Astrocyte (in vitro differentiated cells and primary cell): Measurements from ENCODE around the gene PTK7. TPM values are rescaled to one million over a fixed set of nuclear protein-coding genes. Genes with fewer than 3 reads are reported as not detected.
A peak's percentile ranks its signal among the peaks of the same experiment; 100 is the strongest.
"Not testable (repeated sequence)": the region's sequence is repeated elsewhere in the genome, so short reads cannot be mapped to it uniquely, and the experiment has no call there.

ENCODE experiments used
- DNase-seq: peaks from one replicate; pipeline ENCODE4 v3.0.0-alpha.2; 2010; ENCODE audit warnings: low read depth
- FAIRE-seq: peaks from 2 replicates; lab custom pipeline; 2011; peaks lifted over from hg19 to GRCh38; lab: Jason Lieb, UNC
- H2AFZ ChIP-seq: 2 replicates; pipeline ENCODE4 v1.6.0; 2012; ENCODE audit warnings: low read depth, low read length, inconsistent platforms
- H3K27ac ChIP-seq: 2 replicates; pipeline ENCODE4 v1.5.1; 2011; ENCODE audit warnings: low read depth, low read length, inconsistent platforms
- H3K27me3 ChIP-seq: 2 replicates; pipeline ENCODE4 v1.6.0; 2011; ENCODE audit warnings: low read length, inconsistent platforms; ENCODE audit not compliant: insufficient read depth
- H3K36me3 ChIP-seq: 2 replicates; pipeline ENCODE4 v1.5.1; 2011; ENCODE audit warnings: low read length, inconsistent platforms; ENCODE audit not compliant: insufficient read depth
- H3K4me1 ChIP-seq: 2 replicates; pipeline ENCODE4 v1.5.1; 2011; ENCODE audit warnings: low read length, inconsistent platforms; ENCODE audit not compliant: insufficient read depth
- H3K4me2 ChIP-seq: 2 replicates; pipeline ENCODE4 v1.6.0; 2012; ENCODE audit warnings: low read length, inconsistent platforms
- H3K4me3 ChIP-seq: 2 replicates; pipeline ENCODE4 v1.5.1; 2011; ENCODE audit warnings: low read depth, mild to moderate bottlenecking, low read length, inconsistent platforms; ENCODE audit not compliant: insufficient read depth
- H3K79me2 ChIP-seq: 2 replicates; pipeline ENCODE4 v1.6.0; 2012; ENCODE audit warnings: mild to moderate bottlenecking, low read length, inconsistent platforms; ENCODE audit not compliant: insufficient read depth
- H3K9ac ChIP-seq: 2 replicates; pipeline ENCODE4 v1.6.0; 2012; ENCODE audit warnings: mild to moderate bottlenecking, low read length, inconsistent platforms
- H3K9me3 ChIP-seq: 2 replicates; pipeline ENCODE4 v1.5.1; 2012; ENCODE audit warnings: low read depth, mild to moderate bottlenecking, low read length, inconsistent platforms; ENCODE audit not compliant: insufficient read depth
- H4K20me1 ChIP-seq: 2 replicates; pipeline ENCODE4 v1.6.0; 2012; ENCODE audit warnings: low read length, inconsistent platforms; ENCODE audit not compliant: insufficient read depth
- H3K27ac Mint-ChIP-seq: one replicate; pipeline ENCODE4 v1.8.0; 2021; ENCODE audit warnings: mild to moderate bottlenecking, mixed read lengths; ENCODE audit not compliant: unreplicated experiment
- H3K27me3 Mint-ChIP-seq: one replicate; pipeline ENCODE4 v1.8.0; 2021; ENCODE audit warnings: low read depth, mixed read lengths; ENCODE audit not compliant: unreplicated experiment
- H3K36me3 Mint-ChIP-seq: one replicate; pipeline ENCODE4 v1.8.0; 2021; ENCODE audit warnings: low read depth, mixed read lengths; ENCODE audit not compliant: unreplicated experiment
- H3K4me1 Mint-ChIP-seq: one replicate; pipeline ENCODE4 v1.8.0; 2021; ENCODE audit warnings: low read depth, mixed read lengths; ENCODE audit not compliant: unreplicated experiment
- H3K4me3 Mint-ChIP-seq: one replicate; pipeline ENCODE4 v1.8.0; 2021; ENCODE audit warnings: mild to moderate bottlenecking, moderate library complexity, mixed read lengths; ENCODE audit not compliant: unreplicated experiment
- H3K9me3 Mint-ChIP-seq: one replicate; pipeline ENCODE4 v1.8.0; 2021; ENCODE audit warnings: mild to moderate bottlenecking, mixed read lengths; ENCODE audit not compliant: unreplicated experiment
- EZH2 ChIP-seq: IDR thresholded peaks from 2 replicates; pipeline ENCODE4 v1.6.1; 2012; ENCODE audit warnings: mild to moderate bottlenecking, low read length, inconsistent platforms; ENCODE audit not compliant: insufficient read depth
- total RNA-seq: library from RNA; stranded (reverse); gene quantifications from 2 replicates; pipeline ENCODE4 v1.2.1, GENCODE V29; 2021
- TF ChIP-seq, protein P1 (sequence below): IDR thresholded peaks from 2 replicates; pipeline ENCODE4 v1.5.1; 2011; ENCODE audit warnings: low read depth, mild to moderate bottlenecking, inconsistent platforms, low read length, moderate library complexity; ENCODE audit not compliant: insufficient read depth

The PTK7 gene
- total RNA-seq, 1 donor from 2014 or later = 506 TPM

DNA sequence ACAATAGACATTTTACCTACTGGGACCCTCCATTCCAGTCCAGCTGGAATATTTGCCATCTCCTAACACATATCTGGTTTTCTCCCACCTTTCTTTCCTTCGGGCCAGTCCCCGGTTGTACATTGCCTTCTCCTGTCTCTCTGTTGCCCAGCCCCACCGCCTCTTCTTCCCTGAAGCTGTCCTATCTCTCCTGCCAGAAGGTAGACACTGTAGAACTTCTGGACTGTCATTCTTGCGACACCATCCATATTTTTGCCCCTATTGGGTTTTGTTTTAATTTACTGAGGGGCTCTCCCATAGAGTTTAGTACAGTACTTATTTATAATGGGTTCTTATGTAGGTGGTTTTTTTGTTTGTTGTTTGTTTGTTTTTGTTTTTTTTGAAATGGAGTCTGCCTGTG, 4.9 kb downstream of the PTK7 start:
- Mint-ChIP-seq H3K9me3 (no peaks in the 10 kb centered on the region), H3K27me3 (no peaks in the 10 kb centered on the region), H3K27ac (peak overlapping the region; percentile 28), H3K4me3 (no peak overlapping the region), H3K36me3 (peaks cover 10% of the 10 kb centered on the region), H3K4me1 (peaks cover 38% of the 10 kb centered on the region)
- no peaks in the 10 kb centered on the region for H3K27me3 ChIP-seq
- no peaks in the 10 kb centered on the region for H3K9me3 ChIP-seq
- H4K20me1 ChIP-seq = peaks cover 73% of the 10 kb centered on the region
- H3K9ac ChIP-seq = no peak overlapping the region
- H3K4me3 ChIP-seq = no peak overlapping the region
- H2AFZ ChIP-seq = no peak overlapping the region
- H3K36me3 ChIP-seq = no peaks in the 10 kb centered on the region
- TF ChIP-seq EZH2 = no peak
- TF ChIP-seq, protein P1, sequence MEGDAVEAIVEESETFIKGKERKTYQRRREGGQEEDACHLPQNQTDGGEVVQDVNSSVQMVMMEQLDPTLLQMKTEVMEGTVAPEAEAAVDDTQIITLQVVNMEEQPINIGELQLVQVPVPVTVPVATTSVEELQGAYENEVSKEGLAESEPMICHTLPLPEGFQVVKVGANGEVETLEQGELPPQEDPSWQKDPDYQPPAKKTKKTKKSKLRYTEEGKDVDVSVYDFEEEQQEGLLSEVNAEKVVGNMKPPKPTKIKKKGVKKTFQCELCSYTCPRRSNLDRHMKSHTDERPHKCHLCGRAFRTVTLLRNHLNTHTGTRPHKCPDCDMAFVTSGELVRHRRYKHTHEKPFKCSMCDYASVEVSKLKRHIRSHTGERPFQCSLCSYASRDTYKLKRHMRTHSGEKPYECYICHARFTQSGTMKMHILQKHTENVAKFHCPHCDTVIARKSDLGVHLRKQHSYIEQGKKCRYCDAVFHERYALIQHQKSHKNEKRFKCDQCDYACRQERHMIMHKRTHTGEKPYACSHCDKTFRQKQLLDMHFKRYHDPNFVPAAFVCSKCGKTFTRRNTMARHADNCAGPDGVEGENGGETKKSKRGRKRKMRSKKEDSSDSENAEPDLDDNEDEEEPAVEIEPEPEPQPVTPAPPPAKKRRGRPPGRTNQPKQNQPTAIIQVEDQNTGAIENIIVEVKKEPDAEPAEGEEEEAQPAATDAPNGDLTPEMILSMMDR = no peak
- FAIRE-seq = no peak
- peaks cover 23% of the 10 kb centered on the region for H3K4me1 ChIP-seq
- H3K4me2 ChIP-seq = no peak overlapping the region
- H3K27ac ChIP-seq = no peak overlapping the region
- DNase-seq = no peak
- peaks cover 98% of the 10 kb centered on the region for H3K79me2 ChIP-seq

DNA sequence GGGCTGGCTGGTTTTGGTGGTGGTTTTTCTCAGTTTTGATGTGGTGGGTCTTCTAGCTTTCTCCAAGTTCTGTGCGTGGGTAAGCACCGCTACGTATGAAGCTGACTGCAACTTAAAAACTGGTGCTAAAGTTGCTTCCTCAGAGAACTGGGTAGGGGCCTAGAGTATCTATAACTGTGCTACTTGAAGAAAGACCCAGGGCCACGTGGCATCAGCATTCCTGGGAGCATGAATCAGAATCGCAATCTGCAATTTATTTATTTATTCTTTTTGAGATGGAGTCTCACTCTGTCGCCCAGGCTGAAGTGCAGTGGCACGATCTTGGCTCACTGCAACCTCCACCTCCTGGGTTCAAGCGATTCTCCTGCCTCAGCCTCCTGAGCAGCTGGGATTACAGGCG, 5.8 kb downstream of the PTK7 start:
- peak overlapping the region; percentile 60 for H3K4me3 Mint-ChIP-seq
- peaks cover 99% of the 10 kb centered on the region for H3K79me2 ChIP-seq
- not testable (repeated sequence) for H3K9me3 ChIP-seq, FAIRE-seq, H3K4me3 ChIP-seq, H3K27ac Mint-ChIP-seq, H3K27me3 ChIP-seq, H3K9me3 Mint-ChIP-seq, H3K36me3 ChIP-seq, H2AFZ ChIP-seq, H3K27me3 Mint-ChIP-seq
- peak overlapping the region; percentile 3 for H3K27ac ChIP-seq
- H4K20me1 ChIP-seq = peaks cover 82% of the 10 kb centered on the region
- DNase-seq = peak; percentile 43
- peak overlapping the region; percentile 28 for H3K4me2 ChIP-seq
- peaks cover 14% of the 10 kb centered on the region for H3K36me3 Mint-ChIP-seq
- peaks cover 23% of the 10 kb centered on the region for H3K4me1 ChIP-seq
- peaks cover 46% of the 10 kb centered on the region for H3K4me1 Mint-ChIP-seq
- peak overlapping the region; percentile 26 for H3K9ac ChIP-seq

DNA sequence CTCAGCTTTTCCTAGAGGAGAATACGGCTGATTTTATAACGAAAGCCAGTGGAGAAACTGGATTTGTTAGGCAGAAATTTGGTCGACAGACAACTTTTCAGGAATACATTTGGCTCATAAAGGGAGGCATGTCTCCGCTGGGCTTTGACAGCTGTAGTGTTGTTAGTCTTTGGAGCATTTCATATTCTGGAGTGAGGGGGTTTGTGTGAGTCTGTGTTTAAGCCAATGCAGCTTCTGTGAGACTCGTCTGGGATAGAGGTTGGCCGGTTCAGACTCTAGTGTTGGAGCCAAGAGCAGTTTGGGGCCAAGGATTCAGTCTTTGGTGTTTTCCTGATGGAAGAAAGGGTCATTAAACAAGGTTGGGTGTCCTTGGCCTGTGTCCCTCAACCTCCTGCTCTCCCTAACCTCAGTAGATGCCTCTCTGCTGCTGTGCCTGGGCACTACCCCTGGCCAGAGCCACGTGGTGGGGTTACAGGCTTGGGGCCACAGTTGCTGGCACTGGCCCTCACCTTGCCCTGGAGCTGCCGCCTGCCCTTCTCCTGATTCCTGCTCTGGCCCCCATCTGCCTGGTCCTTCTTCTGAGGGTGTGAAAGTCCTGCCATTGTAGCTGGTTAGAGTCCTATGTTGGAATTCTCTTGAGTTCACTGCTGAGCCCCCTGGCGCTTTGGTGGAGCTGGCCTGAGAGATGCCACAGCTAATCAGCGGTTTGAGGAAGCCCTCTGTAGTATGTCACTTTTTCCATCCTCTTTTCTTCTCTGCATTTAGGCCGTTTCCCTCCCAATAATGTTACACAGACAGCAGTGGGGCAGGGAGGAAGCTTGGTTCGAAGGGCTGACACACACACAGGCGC, 6.9 kb downstream of the PTK7 start:
- H3K27me3 ChIP-seq = no peaks in the 10 kb centered on the region
- Mint-ChIP-seq H3K36me3 (peaks cover 16% of the 10 kb centered on the region), H3K9me3 (no peaks in the 10 kb centered on the region), H3K4me3 (peak overlapping the region; percentile 31), H3K4me1 (peaks cover 56% of the 10 kb centered on the region), H3K27me3 (no peaks in the 10 kb centered on the region), H3K27ac (peak overlapping the region; percentile 5)
- no peak for FAIRE-seq
- peaks cover 83% of the 10 kb centered on the region for H4K20me1 ChIP-seq
- H3K4me1 ChIP-seq = peaks cover 15% of the 10 kb centered on the region
- H2AFZ ChIP-seq = no peak overlapping the region
- H3K27ac ChIP-seq = no peak overlapping the region
- DNase-seq = no peak
- no peaks in the 10 kb centered on the region for H3K36me3 ChIP-seq
- H3K9ac ChIP-seq = no peak overlapping the region
- no peak overlapping the region for H3K4me3 ChIP-seq
- H3K9me3 ChIP-seq = no peaks in the 10 kb centered on the region
- H3K4me2 ChIP-seq = no peak overlapping the region
- peaks cover 99% of the 10 kb centered on the region for H3K79me2 ChIP-seq
- TF ChIP-seq, protein P1 = no peak
- no peak for TF ChIP-seq EZH2
